ENCODE measurements around the gene SLC17A8.

SLC17A8 gene

DNA sequence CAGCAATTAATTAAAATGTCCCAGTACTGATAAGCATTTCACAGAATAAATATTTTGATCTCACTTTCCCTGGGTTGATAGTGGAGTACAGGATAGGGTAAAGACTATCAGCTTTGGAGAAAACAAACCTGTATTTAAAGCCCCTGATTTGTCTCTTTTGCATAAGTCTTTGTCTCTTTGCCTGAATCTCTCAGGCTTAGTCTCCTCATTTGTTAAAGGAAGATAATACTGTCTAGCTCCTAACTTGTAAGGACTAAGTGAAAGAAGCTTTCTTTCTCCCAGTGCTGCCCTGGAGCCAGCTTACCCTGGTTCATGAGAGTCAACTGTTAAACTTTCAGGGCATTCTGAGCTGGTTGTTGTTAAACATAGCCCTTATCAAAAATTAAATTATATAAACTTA lies 111.3 kb downstream of the SLC17A8 start:
- Histone ChIP-seq H3K27me3 (ENCODE audit: control insufficient read depth, insufficient read depth, low read length) (no peaks in the 10 kb centered on the region), H3K4me3 (ENCODE audit: low read depth, low read length) (no peak overlapping the region), H3K27ac (ENCODE audit: low read depth, low read length) (no peak overlapping the region), H3K36me3 (ENCODE audit: control insufficient read depth, insufficient read depth, low read length) (no peaks in the 10 kb centered on the region), H3K9me3 (ENCODE audit: control insufficient read depth, insufficient read depth, low read length) (no peaks in the 10 kb centered on the region), H3K9ac (ENCODE audit: low read depth, low read length) (no peak overlapping the region), H3K4me1 (ENCODE audit: control insufficient read depth, insufficient read depth, low read length) (peaks cover 15% of the 10 kb centered on the region)

All from HUES48 (cell line).